MM.1S (cell line): ENCODE results near the gene CLEC18A.

Source experiments
- DNase-seq: peaks from one replicate; pipeline ENCODE4 v3.0.0-alpha.2; 2015
- H2AFZ ChIP-seq: fragments of 300-600 bp; sonication (generic); 2 replicates; pipeline ENCODE4 v1.6.0; 2016; ENCODE audit warnings: antibody characterized with exemption, low read length
- H3F3A ChIP-seq: fragments of 300-600 bp; sonication (generic); 2 replicates; pipeline ENCODE4 v1.6.1; 2016; ENCODE audit warnings: mild to moderate bottlenecking, antibody characterized with exemption, low read length, moderate library complexity, mixed read lengths; ENCODE audit not compliant: insufficient read depth
- H3K27ac ChIP-seq: fragments of 300-600 bp; sonication (generic); 2 replicates; pipeline ENCODE4 v1.5.1; 2016; ENCODE audit warnings: mild to moderate bottlenecking, low read length
- H3K27me3 ChIP-seq: fragments of 300-600 bp; sonication (generic); replicated peaks from 2 replicates; pipeline ENCODE4 v1.6.0; 2016; ENCODE audit warnings: low read length; ENCODE audit not compliant: insufficient read depth
- H3K36me3 ChIP-seq: fragments of 300-600 bp; sonication (generic); replicated peaks from 2 replicates; pipeline ENCODE4 v1.6.1; 2016; ENCODE audit warnings: mild to moderate bottlenecking, low read length, mixed read lengths; ENCODE audit not compliant: insufficient read depth
- H3K4me1 ChIP-seq: fragments of 300-600 bp; sonication (generic); 2 replicates; pipeline ENCODE4 v1.6.1; 2016; ENCODE audit warnings: low read length, mixed read lengths
- H3K4me2 ChIP-seq: fragments of 300-600 bp; sonication (generic); 2 replicates; pipeline ENCODE4 v1.6.0; 2016; ENCODE audit warnings: low read depth, low read length
- H3K4me3 ChIP-seq: fragments of 300-600 bp; sonication (generic); 2 replicates; pipeline ENCODE4 v1.5.1; 2016; ENCODE audit warnings: low read length, mixed read lengths
- H3K79me2 ChIP-seq: fragments of 300-600 bp; sonication (generic); 2 replicates; pipeline ENCODE4 v1.6.1; 2016; ENCODE audit warnings: mixed run types, low read length, mixed read lengths
- H3K9ac ChIP-seq: fragments of 300-600 bp; sonication (generic); 2 replicates; pipeline ENCODE4 v1.6.1; 2016; ENCODE audit warnings: low read length, mixed read lengths
- H3K9me2 ChIP-seq: fragments of 300-600 bp; sonication (generic); replicated peaks from 2 replicates; pipeline ENCODE4 v1.6.1; 2016; ENCODE audit warnings: mild to moderate bottlenecking, low read length, mixed read lengths; ENCODE audit not compliant: insufficient read depth
- H3K9me3 ChIP-seq: fragments of 300-600 bp; sonication (generic); replicated peaks from 2 replicates; pipeline ENCODE4 v1.6.1; 2016; ENCODE audit warnings: mild to moderate bottlenecking, low read length, mixed read lengths; ENCODE audit not compliant: insufficient read depth
- H4K20me1 ChIP-seq: fragments of 300-600 bp; sonication (generic); 2 replicates; pipeline ENCODE4 v1.6.1; 2016; ENCODE audit warnings: mild to moderate bottlenecking, low read length, moderate library complexity, mixed read lengths; ENCODE audit not compliant: insufficient read depth
- EZH2 ChIP-seq: fragments of 300-600 bp; sonication (generic); optimal IDR thresholded peaks from 2 replicates; pipeline ENCODE3; 2017; ENCODE audit warnings: low read depth, mild to moderate bottlenecking, antibody characterized with exemption, low read length, mixed read lengths
- EZH2phosphoT487 ChIP-seq: fragments of 300-600 bp; sonication (generic); IDR thresholded peaks from 2 replicates; pipeline ENCODE4 v1.6.1; 2018; ENCODE audit warnings: antibody characterized with exemption, low read length
- TF ChIP-seq, protein P1 (sequence below): fragments of 300-600 bp; sonication (generic); IDR thresholded peaks from 2 replicates; pipeline ENCODE4 v1.5.1; 2016; ENCODE audit warnings: antibody characterized with exemption, low read length, mixed read lengths

Gene CLEC18A

DNA sequence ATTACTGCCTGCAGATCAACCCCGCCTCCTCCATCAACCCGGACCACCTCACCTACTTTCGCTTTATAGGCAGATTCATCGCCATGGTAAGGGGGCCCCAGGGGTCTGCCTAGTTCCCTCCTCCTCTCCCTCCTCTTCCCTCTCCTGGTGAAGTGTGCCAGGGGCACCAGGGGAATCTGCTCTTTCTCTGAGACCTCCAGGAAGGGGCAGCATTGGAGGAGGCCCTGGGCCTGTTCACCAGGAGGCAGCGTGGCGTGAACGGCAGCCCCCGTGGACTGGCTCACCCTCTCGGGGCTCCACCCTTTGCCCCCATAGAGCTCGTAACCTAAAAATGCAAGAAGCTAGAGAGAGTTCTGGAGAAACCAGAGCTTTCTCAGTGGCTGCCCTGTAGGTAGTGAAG lies 17.1 kb upstream of the CLEC18A start:
- Histone ChIP-seq H3K9me3 (no peaks in the 10 kb centered on the region), H3K27me3 (no peaks in the 10 kb centered on the region), H3K9me2 (no peaks in the 10 kb centered on the region), H3K4me3 (no peak overlapping the region), H3K36me3 (no peaks in the 10 kb centered on the region), H3K79me2 (no peaks in the 10 kb centered on the region), H3K4me1 (no peaks in the 10 kb centered on the region), H3K27ac (no peak overlapping the region), H2AFZ (no peak overlapping the region), H4K20me1 (no peaks in the 10 kb centered on the region), H3K9ac (no peak overlapping the region), H3K4me2 (no peak overlapping the region), H3F3A (no peaks in the 10 kb centered on the region)
- TF ChIP-seq EZH2phosphoT487 (no peak), EZH2 (no peak)
- TF ChIP-seq, protein P1, sequence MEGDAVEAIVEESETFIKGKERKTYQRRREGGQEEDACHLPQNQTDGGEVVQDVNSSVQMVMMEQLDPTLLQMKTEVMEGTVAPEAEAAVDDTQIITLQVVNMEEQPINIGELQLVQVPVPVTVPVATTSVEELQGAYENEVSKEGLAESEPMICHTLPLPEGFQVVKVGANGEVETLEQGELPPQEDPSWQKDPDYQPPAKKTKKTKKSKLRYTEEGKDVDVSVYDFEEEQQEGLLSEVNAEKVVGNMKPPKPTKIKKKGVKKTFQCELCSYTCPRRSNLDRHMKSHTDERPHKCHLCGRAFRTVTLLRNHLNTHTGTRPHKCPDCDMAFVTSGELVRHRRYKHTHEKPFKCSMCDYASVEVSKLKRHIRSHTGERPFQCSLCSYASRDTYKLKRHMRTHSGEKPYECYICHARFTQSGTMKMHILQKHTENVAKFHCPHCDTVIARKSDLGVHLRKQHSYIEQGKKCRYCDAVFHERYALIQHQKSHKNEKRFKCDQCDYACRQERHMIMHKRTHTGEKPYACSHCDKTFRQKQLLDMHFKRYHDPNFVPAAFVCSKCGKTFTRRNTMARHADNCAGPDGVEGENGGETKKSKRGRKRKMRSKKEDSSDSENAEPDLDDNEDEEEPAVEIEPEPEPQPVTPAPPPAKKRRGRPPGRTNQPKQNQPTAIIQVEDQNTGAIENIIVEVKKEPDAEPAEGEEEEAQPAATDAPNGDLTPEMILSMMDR = no peak
- DNase-seq = no peak

DNA sequence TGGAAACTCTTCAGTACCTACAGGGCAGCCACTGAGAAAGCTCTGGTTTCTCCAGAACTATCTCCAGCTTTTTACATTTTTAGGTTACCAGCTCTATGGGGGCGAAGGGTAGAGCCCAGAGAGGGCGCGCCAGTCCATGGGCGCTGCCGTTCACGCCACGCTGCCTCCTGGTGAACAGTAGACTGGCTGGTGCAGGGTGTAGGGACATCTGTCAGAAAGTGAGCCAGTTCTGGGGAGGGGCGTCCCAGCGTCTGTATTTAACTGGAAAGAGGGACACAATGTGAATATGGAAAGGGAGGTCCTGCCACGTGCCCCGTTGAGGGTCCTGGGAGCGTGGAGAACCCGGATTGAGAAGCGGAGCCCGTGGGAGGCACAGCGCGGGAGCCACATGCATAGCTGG lies 16.4 kb upstream of the CLEC18A start:
- DNase-seq = no peak
- H3K4me3 ChIP-seq = no peak overlapping the region
- no peak overlapping the region for H2AFZ ChIP-seq
- no peak overlapping the region for H3K9ac ChIP-seq
- TF ChIP-seq EZH2 (no peak), EZH2phosphoT487 (no peak)
- TF ChIP-seq, protein P1 = no peak
- H3K79me2 ChIP-seq = no peaks in the 10 kb centered on the region
- H3K27ac ChIP-seq = no peak overlapping the region
- H3K4me1 ChIP-seq = no peaks in the 10 kb centered on the region
- H3K9me3 ChIP-seq = no peaks in the 10 kb centered on the region
- H3K36me3 ChIP-seq = no peaks in the 10 kb centered on the region
- H3K9me2 ChIP-seq = no peaks in the 10 kb centered on the region
- no peak overlapping the region for H3K4me2 ChIP-seq
- no peaks in the 10 kb centered on the region for H3K27me3 ChIP-seq
- H4K20me1 ChIP-seq = no peaks in the 10 kb centered on the region
- no peaks in the 10 kb centered on the region for H3F3A ChIP-seq

DNA sequence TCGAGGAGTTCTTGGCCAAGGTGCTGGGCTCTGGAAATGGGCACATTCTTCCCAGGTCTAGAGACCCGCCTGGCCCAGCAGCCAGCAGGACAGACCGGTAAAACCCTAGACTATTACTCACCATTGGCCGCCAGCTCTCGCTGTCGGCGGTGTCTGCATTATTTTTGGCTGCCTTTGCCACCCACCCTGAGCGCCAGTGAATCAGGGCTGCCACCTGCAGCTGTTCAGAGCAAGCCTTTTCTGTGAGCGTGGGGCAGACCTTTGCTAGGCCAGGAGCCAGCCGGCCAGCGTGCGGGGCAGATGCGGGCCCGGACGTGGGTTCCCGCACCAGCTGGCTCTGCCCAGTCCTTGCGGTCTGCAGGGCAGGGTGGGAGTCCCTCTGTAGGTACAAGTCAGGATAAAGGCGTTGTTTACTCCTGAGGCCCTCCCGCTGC lies 15.8 kb upstream of the CLEC18A start:
- no peak for DNase-seq
- no peak overlapping the region for H3K4me3 ChIP-seq
- no peaks in the 10 kb centered on the region for H3K36me3 ChIP-seq
- no peaks in the 10 kb centered on the region for H3K27me3 ChIP-seq
- no peaks in the 10 kb centered on the region for H3K79me2 ChIP-seq
- H3K4me2 ChIP-seq = no peak overlapping the region
- H4K20me1 ChIP-seq = no peaks in the 10 kb centered on the region
- no peak overlapping the region for H2AFZ ChIP-seq
- H3K9ac ChIP-seq = no peak overlapping the region
- no peak overlapping the region for H3K27ac ChIP-seq
- no peaks in the 10 kb centered on the region for H3K9me3 ChIP-seq
- TF ChIP-seq, protein P1 = no peak
- TF ChIP-seq EZH2phosphoT487 (no peak), EZH2 (no peak)
- no peaks in the 10 kb centered on the region for H3K4me1 ChIP-seq
- H3F3A ChIP-seq = no peaks in the 10 kb centered on the region
- H3K9me2 ChIP-seq = no peaks in the 10 kb centered on the region
